K562 (cell line): ENCODE measurements around the gene ZNF37A. TPM values are rescaled to one million over a fixed set of nuclear protein-coding genes. Genes with fewer than 3 reads are reported as not detected.
"Not testable (repeated sequence)": the region's sequence is repeated elsewhere in the genome, so short reads cannot be mapped to it uniquely, and the experiment has no call there.

Source experiments
- ATAC-seq: fragments of 200-7000 bp; cut with Tn5 transposase; 3 replicates; pipeline ENCODE4 v1.9.1; 2020; ENCODE audit warnings: moderate library complexity
- BruUV-seq: library from RNA; stranded (reverse); fragments of 400-500 nt; replicated peaks from 2 replicates; lab custom pipeline; 2021; lab: Mats Ljungman, UMichigan
- CTCF ChIA-PET: fragments of 300-600 bp; formaldehyde crosslinking; extraction: SDS; loops from one replicate; lab custom pipeline; 2021; ENCODE audit warnings: low intra/inter-chr PET ratio; lab: Yijun Ruan, JAX
- POLR2A ChIA-PET: fragments of 300-600, 350-650 bp; sonication (Branson Sonifier 250); formaldehyde crosslinking; extraction: SDS; loops from one replicate; lab custom pipeline; 2021; ENCODE audit warnings: antibody characterized with exemption, inconsistent platforms; lab: Yijun Ruan, JAX
- DNase-seq, 4 experiments: peaks; one replicate each; pipeline versions ENCODE4 v3.0.0 to v3.0.0-alpha.2; 2011 to 2018; ENCODE audit warnings: low spot score in 3 of 4, mixed read lengths in 3 of 4; ENCODE audit errors: extremely low read depth in 1 of 4
- FAIRE-seq: peaks from 2 replicates; lab custom pipeline; 2011; peaks lifted over from hg19 to GRCh38; lab: Jason Lieb, UNC
- H2AFZ ChIP-seq: 2 replicates; pipeline ENCODE4 v1.6.0; 2011; ENCODE audit warnings: low read depth, low read length, control low read depth, inconsistent platforms
- H3K27ac ChIP-seq: fragments of 200-600 bp; 3 replicates; pipeline ENCODE4 v1.8.0; 2011; ENCODE audit warnings: low read depth, mild to moderate bottlenecking, control low read depth, inconsistent platforms, low read length, moderate library complexity, mixed read lengths; ENCODE audit errors: extremely low read depth
- H3K27me3 ChIP-seq, 2 experiments: fragments of 300-600 bp in 1 of 2; 2 replicates in 1 of 2; 3 replicates in 1 of 2; pipeline versions ENCODE4 v1.6.0 to v1.8.0; 2011; ENCODE audit warnings: inconsistent platforms in 2 of 2, low read length in 2 of 2, mild to moderate bottlenecking in 1 of 2, mixed read lengths in 1 of 2, moderate library complexity in 1 of 2; ENCODE audit not compliant: control insufficient read depth in 2 of 2, insufficient read depth in 2 of 2
- H3K36me3 ChIP-seq: fragments of 300-600 bp; 3 replicates; pipeline ENCODE4 v1.8.0; 2011; ENCODE audit warnings: mild to moderate bottlenecking, low read length, inconsistent platforms; ENCODE audit not compliant: control insufficient read depth, insufficient read depth
- H3K4me1 ChIP-seq, 2 experiments: fragments of 200-600 bp in 1 of 2; replicated peaks in 1 of 2; 2 replicates in 1 of 2; 3 replicates in 1 of 2; pipeline versions ENCODE4 v1.5.1 to v1.8.0; 2011; ENCODE audit warnings: inconsistent platforms in 2 of 2, low read length in 2 of 2, mild to moderate bottlenecking in 1 of 2, mixed read lengths in 1 of 2, moderate library complexity in 1 of 2; ENCODE audit not compliant: control insufficient read depth in 2 of 2, insufficient read depth in 2 of 2
- H3K4me2 ChIP-seq: 2 replicates; pipeline ENCODE4 v1.6.1; 2011; ENCODE audit warnings: low read length, control low read depth, inconsistent platforms, mixed read lengths; ENCODE audit not compliant: insufficient read depth
- H3K4me3 ChIP-seq: fragments of 200-600 bp; sonication (generic), shearing (Covaris generic); 2 replicates; pipeline ENCODE4 v1.5.1; 2016; ENCODE audit warnings: control low read depth, inconsistent platforms
- H3K79me2 ChIP-seq: fragments of 200-600 bp; 3 replicates; pipeline ENCODE4 v1.8.0; 2011; ENCODE audit warnings: low read length, inconsistent platforms; ENCODE audit not compliant: control insufficient read depth, insufficient read depth
- H3K9ac ChIP-seq, 2 experiments: 2 replicates each; pipeline versions ENCODE4 v1.6.0 to v1.6.1; 2011; ENCODE audit warnings: low read depth in 2 of 2, low read length in 2 of 2, control low read depth in 1 of 2, inconsistent platforms in 1 of 2, mild to moderate bottlenecking in 1 of 2, mixed read lengths in 1 of 2; ENCODE audit not compliant: insufficient read depth in 1 of 2
- H3K9me1 ChIP-seq: one replicate; pipeline ENCODE4 v1.6.0; 2011; ENCODE audit warnings: inconsistent platforms, mild to moderate bottlenecking, low read length, moderate library complexity; ENCODE audit not compliant: control insufficient read depth, insufficient read depth
- H3K9me3 ChIP-seq: replicated peaks from 2 replicates; pipeline ENCODE4 v1.5.1; 2011; ENCODE audit warnings: low read depth, low read length, inconsistent platforms; ENCODE audit not compliant: control insufficient read depth, insufficient read depth
- H4K20me1 ChIP-seq: replicated peaks from 2 replicates; pipeline ENCODE4 v1.6.1; 2011; ENCODE audit warnings: low read length, inconsistent platforms, mixed read lengths; ENCODE audit not compliant: control insufficient read depth, insufficient read depth
- PML ChIP-seq: IDR thresholded peaks from 2 replicates; pipeline ENCODE4 v1.6.1; 2012; ENCODE audit warnings: low read length, inconsistent platforms
- XRCC4 ChIP-seq: IDR thresholded peaks from one replicate; pipeline ENCODE4 v1.6.1; 2011; ENCODE audit not compliant: insufficient read depth, insufficient read length; ENCODE audit errors: extremely low read depth
- WGBS: fragments of 100-300 bp; shearing (Covaris generic); methylation state at CpG from one replicate; pipeline ENCODE4 v1.1.6; 2016; ENCODE audit warnings: low coverage, mixed read lengths; ENCODE audit not compliant: insufficient coverage; ENCODE audit errors: missing lambda C conversion rate; 5-methylcytosine and 5-hydroxymethylcytosine counted together
- in situ Hi-C: fragments of 300-500 bp; cut with MboI; formaldehyde crosslinking; loops from 4 replicates; pipeline ENCODE4 v1.15.0; 2018; ENCODE audit warnings: inconsistent platforms, mixed read lengths
- intact Hi-C: fragments of 100-400 bp; cut with micrococcal nuclease; formaldehyde crosslinking; loops from 2 replicates; pipeline ENCODE4 v1.14.2; 2022
- polyA plus RNA-seq, 8 experiments: library from polyadenylated mRNA; depleted of rRNA in 4 of 8; stranded (reverse) in 5 of 8; unstranded in 3 of 8; fragments of >200 nt; fragmentation: Nextera tagmentation in 2 of 8; fragmentation: Illumina TruSeq in 1 of 8; extraction: Ambion mirVana in 2 of 8; extraction: Trizol in 1 of 8; gene quantifications; 2 replicates each; pipeline versions ENCODE4 v1.2.1 to v1.2.3, GENCODE V29; 2011 to 2014; ENCODE audit warnings: inconsistent platforms in 1 of 8, missing spikeins in 1 of 8
- total RNA-seq, 7 experiments: library from RNA; depleted of rRNA in 6 of 7; stranded (reverse); fragments of >200 nt in 6 of 7; fragmentation: Illumina TruSeq in 2 of 7; extraction: Trizol in 2 of 7; gene quantifications; 2 replicates each; pipeline versions ENCODE4 v1.2.1 to v1.2.3, GENCODE V29; 2011 to 2021; ENCODE audit warnings: low replicate concordance in 1 of 7

Gene ZNF37A
- total and polyA plus RNA-seq, 9 of the 15 experiments (the other 6 are each of a cell fraction or from before 2014, with no cell fraction given), result 4.1 to 21.6 (median 16.4) TPM

DNA sequence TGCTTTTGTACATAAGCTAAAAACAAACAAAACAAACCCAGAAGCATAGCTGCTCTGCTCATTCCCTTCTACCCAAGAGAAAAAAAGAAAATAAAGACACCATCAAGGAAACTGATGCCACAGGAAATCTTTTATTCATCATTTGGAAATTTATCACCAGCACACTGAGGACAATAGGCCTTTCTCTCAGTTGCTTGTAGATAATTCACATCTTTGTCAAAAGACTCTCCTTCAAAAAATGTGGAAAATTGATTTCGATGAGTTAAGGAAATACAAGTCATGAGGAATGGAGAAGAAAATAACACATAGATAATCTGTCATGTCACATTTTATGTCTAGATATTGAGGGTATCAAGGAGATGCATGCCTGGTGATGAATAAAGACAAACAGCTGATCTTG, 53.5 kb downstream of the ZNF37A start (continued):
- no peak for TF ChIP-seq XRCC4
- no peak for TF ChIP-seq PML
- TF ChIP-seq, all 486 proteins: peak for 0

DNA sequence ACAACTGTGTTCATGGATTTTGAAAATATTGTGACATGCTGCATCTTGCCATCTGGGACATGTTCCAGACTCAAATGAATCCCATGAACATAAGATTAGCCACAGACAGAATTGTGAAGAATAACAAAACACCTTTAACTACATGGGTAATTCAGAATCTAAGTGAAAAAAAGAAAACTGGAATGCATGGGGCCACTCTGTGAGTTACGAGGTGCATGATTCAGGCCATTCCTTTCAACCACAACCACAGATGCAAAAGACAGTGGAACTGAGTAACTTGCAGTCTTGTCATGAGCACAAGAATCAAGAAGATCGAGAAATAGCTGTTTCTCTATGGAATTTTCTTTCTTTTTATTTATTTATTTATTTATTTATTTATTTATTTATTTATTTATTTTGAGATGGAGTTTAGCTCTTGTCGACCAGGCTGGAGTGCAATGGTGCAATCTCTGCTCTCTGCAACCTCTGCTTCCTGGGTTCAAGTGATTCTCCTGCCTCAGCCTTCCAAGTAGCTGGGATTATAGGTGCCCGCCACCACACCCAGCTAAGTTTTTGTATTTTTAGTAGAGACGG, 56.8 kb downstream of the ZNF37A start:
- H3K9me3 ChIP-seq, H3K27me3 ChIP-seq, H3K4me1 ChIP-seq, H3K36me3 ChIP-seq, ATAC-seq, H3K79me2 ChIP-seq, H3K4me2 ChIP-seq, CTCF ChIA-PET, in situ Hi-C loops, H4K20me1 ChIP-seq, BruUV-seq, H2AFZ ChIP-seq, FAIRE-seq, H3K27ac ChIP-seq, H3K9ac ChIP-seq, H3K9me1 ChIP-seq, POLR2A ChIA-PET, DNase-seq, intact Hi-C loops, H3K4me3 ChIP-seq: not testable (repeated sequence)
- 4% methylated on average over 5 of the region's 5 CpGs for WGBS
